HCT116 (cell line): ENCODE data around the gene SCML2. TPM values are rescaled to one million over a fixed set of nuclear protein-coding genes. Genes with fewer than 3 reads are reported as not detected.

Experiments used
- ATAC-seq: fragments of 200-7000 bp; cut with Tn5 transposase; 2 replicates; pipeline ENCODE4 v1.9.1; 2020; ENCODE audit warnings: mild to moderate bottlenecking, moderate library complexity
- BruUV-seq: library from RNA; stranded (reverse); fragments of 400-500 nt; replicated peaks from 2 replicates; lab custom pipeline; 2021; lab: Mats Ljungman, UMichigan
- CTCF ChIA-PET: fragments of 300-600 bp; sonication (Branson Sonifier 250); formaldehyde crosslinking; loops from one replicate; lab custom pipeline; 2021; ENCODE audit warnings: antibody characterized with exemption; lab: Charles Lee
- POLR2A ChIA-PET: fragments of 300-600, 350-600 bp; sonication (Branson Sonifier 250); formaldehyde crosslinking; loops from one replicate; lab custom pipeline; 2021; ENCODE audit warnings: antibody characterized with exemption; lab: Charles Lee
- RAD21 ChIA-PET, 2 experiments: fragments of 300-600 bp; sonication (Branson Sonifier 250); formaldehyde crosslinking; loops; one replicate each; lab custom pipeline; 2023; ENCODE audit warnings: low total read pairs in 2 of 2; ENCODE audit not compliant: uncharacterized antibody in 2 of 2, unreplicated experiment in 2 of 2, low non-redundant PET in 1 of 2; lab: Charles Lee
- DNase-seq: peaks from one replicate; pipeline ENCODE4 v3.0.0-alpha.2; 2010; ENCODE audit warnings: low read depth, low spot score
- H2AFZ ChIP-seq: fragments of 200-600 bp; shearing (Covaris generic), sonication (generic); 2 replicates; pipeline ENCODE4 v1.6.1; 2017; ENCODE audit warnings: low read depth, mixed run types, mixed read lengths, antibody characterized with exemption, low read length; ENCODE audit not compliant: poor library complexity, severe bottlenecking
- H3K27ac ChIP-seq: 2 replicates; pipeline ENCODE4 v1.5.1; 2012; ENCODE audit warnings: low read depth, low read length
- H3K27me3 ChIP-seq: fragments of 200-600 bp; sonication (generic); 2 replicates; pipeline ENCODE4 v1.6.1; 2016; ENCODE audit warnings: mixed run types, low read length, mixed read lengths; ENCODE audit not compliant: insufficient read depth
- H3K36me3 ChIP-seq, 2 experiments: fragments of 200-500 bp in 1 of 2; fragments of 200-600 bp in 1 of 2; sonication (Bioruptor generic) in 1 of 2; sonication (generic) in 1 of 2; 2 replicates each; pipeline versions ENCODE4 v1.5.1 to v1.6.1; 2014 to 2016; ENCODE audit warnings: low read length in 2 of 2, inconsistent platforms in 1 of 2, mixed read lengths in 1 of 2, mixed run types in 1 of 2; ENCODE audit not compliant: insufficient read depth in 2 of 2, control insufficient read depth in 1 of 2
- H3K4me1 ChIP-seq, 2 experiments: fragments of 200-600 bp in 1 of 2; sonication (generic) in 1 of 2; 2 replicates each; pipeline versions ENCODE4 v1.5.1 to v1.6.1; 2012 to 2017; ENCODE audit warnings: low read length in 2 of 2, inconsistent platforms in 1 of 2, mild to moderate bottlenecking in 1 of 2, mixed read lengths in 1 of 2, mixed run types in 1 of 2, moderate library complexity in 1 of 2; ENCODE audit not compliant: insufficient read depth in 2 of 2, control insufficient read depth in 1 of 2
- H3K4me2 ChIP-seq: fragments of 200-600 bp; sonication (generic); 2 replicates; pipeline ENCODE4 v1.6.1; 2017; ENCODE audit warnings: mixed run types, low read length, mixed read lengths
- H3K4me3 ChIP-seq, 2 experiments: fragments of 200-600 bp in 1 of 2; sonication (generic) in 1 of 2; replicated peaks in 1 of 2; 2 replicates each; pipeline ENCODE4 v1.5.1; 2011 to 2016; ENCODE audit warnings: low read length in 2 of 2, control low read depth in 1 of 2, low read depth in 1 of 2, mild to moderate bottlenecking in 1 of 2, mixed read lengths in 1 of 2, mixed run types in 1 of 2
- H3K79me2 ChIP-seq: fragments of 200-600 bp; sonication (generic); 2 replicates; pipeline ENCODE4 v1.6.1; 2017; ENCODE audit warnings: mild to moderate bottlenecking, mixed run types, low read length, moderate library complexity, mixed read lengths; ENCODE audit not compliant: insufficient read depth
- H3K9ac ChIP-seq: fragments of 200-600 bp; sonication (generic); 2 replicates; pipeline ENCODE4 v1.6.1; 2016; ENCODE audit warnings: low read length, mixed read lengths
- H3K9me2 ChIP-seq: fragments of 200-600 bp; sonication (generic), shearing (Covaris generic); 2 replicates; pipeline ENCODE4 v1.6.1; 2017; ENCODE audit warnings: mixed run types, mild to moderate bottlenecking, moderate library complexity; ENCODE audit not compliant: insufficient read depth
- H3K9me3 ChIP-seq, 2 experiments: fragments of 200-500 bp in 1 of 2; fragments of 200-600 bp in 1 of 2; sonication (Bioruptor generic) in 1 of 2; sonication (generic) in 1 of 2; 2 replicates each; pipeline ENCODE4 v1.6.1; 2014 to 2017; ENCODE audit warnings: low read length in 2 of 2, mixed read lengths in 2 of 2, inconsistent platforms in 1 of 2, low read depth in 1 of 2, mild to moderate bottlenecking in 1 of 2, mixed run types in 1 of 2, moderate library complexity in 1 of 2; ENCODE audit not compliant: control insufficient read depth in 1 of 2, insufficient read depth in 1 of 2
- H4K20me1 ChIP-seq: fragments of 200-600 bp; sonication (generic), shearing (Covaris generic); 2 replicates; pipeline ENCODE4 v1.6.1; 2017; ENCODE audit warnings: mixed run types, mild to moderate bottlenecking, moderate library complexity; ENCODE audit not compliant: insufficient read depth
- CBX3 ChIP-seq: IDR thresholded peaks from 2 replicates; pipeline ENCODE4 v1.6.1; 2012; ENCODE audit warnings: low read depth
- CEBPB ChIP-seq: IDR thresholded peaks from 2 replicates; pipeline ENCODE4 v1.6.1; 2012; ENCODE audit warnings: low read depth
- EZH2phosphoT487 ChIP-seq: fragments of 200-600 bp; IDR thresholded peaks from 2 replicates; pipeline ENCODE4 v1.6.1; 2018; ENCODE audit warnings: antibody characterized with exemption, borderline replicate concordance
- POLR2A ChIP-seq: IDR thresholded peaks from 2 replicates; pipeline ENCODE4 v1.7.0; 2011; ENCODE audit warnings: borderline replicate concordance; ENCODE audit not compliant: insufficient read depth, insufficient read length; ENCODE audit errors: extremely low read depth
- POLR2AphosphoS5 ChIP-seq: IDR thresholded peaks from 2 replicates; pipeline ENCODE4 v1.6.1; 2011; ENCODE audit warnings: mild to moderate bottlenecking, low read depth, low read length, moderate library complexity
- SP1 ChIP-seq: IDR thresholded peaks from 2 replicates; pipeline ENCODE4 v1.6.1; 2012; ENCODE audit warnings: low read depth
- TCF7L2 ChIP-seq: IDR thresholded peaks from 2 replicates; pipeline ENCODE4 v1.7.0; 2011; ENCODE audit warnings: borderline replicate concordance, inconsistent platforms; ENCODE audit not compliant: insufficient read depth, insufficient read length; ENCODE audit errors: extremely low read depth
- YY1 ChIP-seq: IDR thresholded peaks from 2 replicates; pipeline ENCODE4 v1.6.1; 2011; ENCODE audit warnings: low read length, low read depth, moderate library complexity, mild to moderate bottlenecking; ENCODE audit not compliant: insufficient replicate concordance; ENCODE audit errors: extremely low read depth
- ZFX ChIP-seq: fragments of 450-650 bp; IDR thresholded peaks from 2 replicates; pipeline ENCODE4 v1.6.1; 2017
- intact Hi-C: fragments of 100-400 bp; cut with micrococcal nuclease; formaldehyde crosslinking; loops from 2 replicates; pipeline ENCODE4 v1.10.0; 2022
- total RNA-seq: library from RNA; stranded (reverse); gene quantifications from one replicate; pipeline ENCODE4 v1.2.1, GENCODE V29; 2021; ENCODE audit not compliant: unreplicated experiment
- TF ChIP-seq, protein P1 (sequence below): IDR thresholded peaks from 2 replicates; pipeline ENCODE4 v1.6.1; 2012
- TF ChIP-seq, protein P2 (sequence below): IDR thresholded peaks from 2 replicates; pipeline ENCODE4 v1.6.1; 2012; ENCODE audit warnings: low read depth
- TF ChIP-seq, protein P3 (sequence below): IDR thresholded peaks from 2 replicates; pipeline ENCODE4 v1.6.1; 2011; ENCODE audit warnings: mild to moderate bottlenecking, low read length, moderate library complexity; ENCODE audit not compliant: insufficient replicate concordance; ENCODE audit errors: extremely low read depth

Gene SCML2
- total RNA-seq, 1 experiment from 2014 or later, result 5.2 TPM

GRCh38 chrX:18368402-18368801, 13.9 kb upstream of the SCML2 start (continued):
- TF ChIP-seq SP1, result no peak
- no peak for TF ChIP-seq YY1
- no peak for TF ChIP-seq POLR2AphosphoS5
- TF ChIP-seq TCF7L2, result no peak
- TF ChIP-seq, protein P1, sequence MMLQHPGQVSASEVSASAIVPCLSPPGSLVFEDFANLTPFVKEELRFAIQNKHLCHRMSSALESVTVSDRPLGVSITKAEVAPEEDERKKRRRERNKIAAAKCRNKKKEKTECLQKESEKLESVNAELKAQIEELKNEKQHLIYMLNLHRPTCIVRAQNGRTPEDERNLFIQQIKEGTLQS, result no peak
- TF ChIP-seq, protein P2, sequence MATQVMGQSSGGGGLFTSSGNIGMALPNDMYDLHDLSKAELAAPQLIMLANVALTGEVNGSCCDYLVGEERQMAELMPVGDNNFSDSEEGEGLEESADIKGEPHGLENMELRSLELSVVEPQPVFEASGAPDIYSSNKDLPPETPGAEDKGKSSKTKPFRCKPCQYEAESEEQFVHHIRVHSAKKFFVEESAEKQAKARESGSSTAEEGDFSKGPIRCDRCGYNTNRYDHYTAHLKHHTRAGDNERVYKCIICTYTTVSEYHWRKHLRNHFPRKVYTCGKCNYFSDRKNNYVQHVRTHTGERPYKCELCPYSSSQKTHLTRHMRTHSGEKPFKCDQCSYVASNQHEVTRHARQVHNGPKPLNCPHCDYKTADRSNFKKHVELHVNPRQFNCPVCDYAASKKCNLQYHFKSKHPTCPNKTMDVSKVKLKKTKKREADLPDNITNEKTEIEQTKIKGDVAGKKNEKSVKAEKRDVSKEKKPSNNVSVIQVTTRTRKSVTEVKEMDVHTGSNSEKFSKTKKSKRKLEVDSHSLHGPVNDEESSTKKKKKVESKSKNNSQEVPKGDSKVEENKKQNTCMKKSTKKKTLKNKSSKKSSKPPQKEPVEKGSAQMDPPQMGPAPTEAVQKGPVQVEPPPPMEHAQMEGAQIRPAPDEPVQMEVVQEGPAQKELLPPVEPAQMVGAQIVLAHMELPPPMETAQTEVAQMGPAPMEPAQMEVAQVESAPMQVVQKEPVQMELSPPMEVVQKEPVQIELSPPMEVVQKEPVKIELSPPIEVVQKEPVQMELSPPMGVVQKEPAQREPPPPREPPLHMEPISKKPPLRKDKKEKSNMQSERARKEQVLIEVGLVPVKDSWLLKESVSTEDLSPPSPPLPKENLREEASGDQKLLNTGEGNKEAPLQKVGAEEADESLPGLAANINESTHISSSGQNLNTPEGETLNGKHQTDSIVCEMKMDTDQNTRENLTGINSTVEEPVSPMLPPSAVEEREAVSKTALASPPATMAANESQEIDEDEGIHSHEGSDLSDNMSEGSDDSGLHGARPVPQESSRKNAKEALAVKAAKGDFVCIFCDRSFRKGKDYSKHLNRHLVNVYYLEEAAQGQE, result no peak
- TF ChIP-seq ZFX, result no peak

- no peak overlapping the region for H2AFZ ChIP-seq
- intact Hi-C loops, result no loop called here
- H3K36me3 ChIP-seq, result no peaks in the 10 kb centered on the region
- H3K4me2 ChIP-seq, result no peak overlapping the region
- H3K79me2 ChIP-seq, result no peaks in the 10 kb centered on the region
- H3K9ac ChIP-seq, result no peak overlapping the region
- H3K27me3 ChIP-seq, result peaks cover 5% of the 10 kb centered on the region; the same call in 1 of the 2 replicates
- DNase-seq (no peak), ATAC-seq (no peak)
- H3K9me2 ChIP-seq, result no peaks in the 10 kb centered on the region
- H3K9me3 ChIP-seq, result no peaks in the 10 kb centered on the region
- no TSS peak for BruUV-seq
- POLR2A ChIA-PET, result no interaction called here
- TF ChIP-seq CBX3 (no peak), CEBPB (no peak), SP1 (no peak), POLR2A (no peak), POLR2AphosphoS5 (no peak), EZH2phosphoT487 (no peak)
- TF ChIP-seq, protein P2, result no peak
- TF ChIP-seq, protein P3, sequence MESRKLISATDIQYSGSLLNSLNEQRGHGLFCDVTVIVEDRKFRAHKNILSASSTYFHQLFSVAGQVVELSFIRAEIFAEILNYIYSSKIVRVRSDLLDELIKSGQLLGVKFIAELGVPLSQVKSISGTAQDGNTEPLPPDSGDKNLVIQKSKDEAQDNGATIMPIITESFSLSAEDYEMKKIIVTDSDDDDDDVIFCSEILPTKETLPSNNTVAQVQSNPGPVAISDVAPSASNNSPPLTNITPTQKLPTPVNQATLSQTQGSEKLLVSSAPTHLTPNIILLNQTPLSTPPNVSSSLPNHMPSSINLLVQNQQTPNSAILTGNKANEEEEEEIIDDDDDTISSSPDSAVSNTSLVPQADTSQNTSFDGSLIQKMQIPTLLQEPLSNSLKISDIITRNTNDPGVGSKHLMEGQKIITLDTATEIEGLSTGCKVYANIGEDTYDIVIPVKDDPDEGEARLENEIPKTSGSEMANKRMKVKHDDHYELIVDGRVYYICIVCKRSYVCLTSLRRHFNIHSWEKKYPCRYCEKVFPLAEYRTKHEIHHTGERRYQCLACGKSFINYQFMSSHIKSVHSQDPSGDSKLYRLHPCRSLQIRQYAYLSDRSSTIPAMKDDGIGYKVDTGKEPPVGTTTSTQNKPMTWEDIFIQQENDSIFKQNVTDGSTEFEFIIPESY, result no peak
- no peaks in the 10 kb centered on the region for H4K20me1 ChIP-seq
- RAD21 ChIA-PET, result no interaction called here
- H3K4me1 ChIP-seq, result no peaks in the 10 kb centered on the region
- CTCF ChIA-PET, result no interaction called here
- H3K4me3 ChIP-seq, result no peak overlapping the region
- no peak overlapping the region for H3K27ac ChIP-seq
Measured at GRCh38 chrX:18360867-18361266, 6.4 kb upstream of the SCML2 start.
